NOMO-1 treated with DMSO at 0.1 percent for 48 hours (cell line): ENCODE measurements around the gene SELENOI.
A peak's percentile ranks its signal among the peaks of the same experiment; 100 is the strongest.
"Not testable (repeated sequence)": the region's sequence is repeated elsewhere in the genome, so short reads cannot be mapped to it uniquely, and the experiment has no call there.

Source experiments
- DNase-seq: peaks from one replicate; lab custom pipeline; 2025; ENCODE audit not compliant: unreplicated experiment; lab: John Stamatoyannopoulos, UW

Gene SELENOI

DNA sequence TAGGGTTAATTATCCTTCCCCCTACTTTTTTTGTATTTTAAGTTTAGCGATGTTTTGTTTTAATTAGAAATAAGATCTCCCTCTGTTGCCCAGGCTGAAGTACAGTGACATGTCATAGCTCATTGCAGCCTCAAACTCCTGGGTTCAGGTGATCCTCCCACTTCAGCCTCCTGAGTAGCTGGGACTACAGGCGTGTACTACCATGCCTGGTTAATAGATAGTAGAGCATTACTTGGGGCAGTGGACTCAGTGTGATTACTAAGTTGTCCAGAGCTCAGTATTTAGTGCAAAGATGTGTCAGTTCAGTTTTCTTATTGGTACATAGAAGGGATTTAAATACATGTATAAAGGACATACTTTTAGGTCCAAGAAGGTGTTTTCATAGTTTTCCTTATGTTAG is 10.2 kb downstream of the SELENOI start:
- DNase-seq, result no peak

DNA sequence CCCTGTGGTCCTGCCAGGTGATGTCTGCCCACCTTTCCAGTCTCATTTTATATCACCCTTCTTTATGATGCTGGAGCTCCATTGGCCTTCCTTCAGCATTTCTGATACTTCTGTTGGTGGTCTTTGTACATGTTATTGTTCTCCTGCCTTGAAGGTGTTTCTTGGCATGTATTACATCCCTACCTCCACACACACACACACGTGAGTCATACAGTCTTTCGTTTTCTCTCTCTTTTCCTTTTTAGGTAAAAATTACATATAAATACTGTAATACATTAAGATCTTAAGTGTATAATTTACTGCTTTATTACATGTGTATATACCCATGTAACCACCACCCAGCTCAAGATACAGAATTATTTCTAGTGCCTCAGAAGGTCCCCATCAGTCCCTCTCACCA is 10.8 kb downstream of the SELENOI start:
- DNase-seq, result no peak

- DNase-seq, result no peak
Observed at GRCh38 chr2:26359886-26360473, 14.0 kb downstream of the SELENOI start.

- no peak for DNase-seq
Observed at GRCh38 chr2:26363323-26363722, 17.4 kb downstream of the SELENOI start.

- no peak for DNase-seq
Observed at GRCh38 chr2:26363958-26364357, 18.0 kb downstream of the SELENOI start.

DNA sequence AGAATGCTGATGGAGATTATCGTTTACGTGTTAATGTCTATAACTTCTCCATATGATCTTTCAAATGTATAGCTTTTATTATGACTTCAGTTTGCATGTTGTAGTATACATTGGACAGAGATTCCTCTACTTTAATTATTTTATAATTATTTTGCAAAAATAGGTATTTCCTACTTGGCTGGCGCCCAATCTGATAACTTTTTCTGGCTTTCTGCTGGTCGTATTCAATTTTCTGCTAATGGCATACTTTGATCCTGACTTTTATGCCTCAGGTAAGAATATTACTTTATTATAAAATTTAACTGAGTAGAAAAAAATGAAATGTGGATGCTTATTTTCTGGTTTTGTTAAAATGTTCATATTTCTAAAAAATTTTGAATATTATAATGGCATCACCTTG is 18.7 kb downstream of the SELENOI start:
- no peak for DNase-seq

DNA sequence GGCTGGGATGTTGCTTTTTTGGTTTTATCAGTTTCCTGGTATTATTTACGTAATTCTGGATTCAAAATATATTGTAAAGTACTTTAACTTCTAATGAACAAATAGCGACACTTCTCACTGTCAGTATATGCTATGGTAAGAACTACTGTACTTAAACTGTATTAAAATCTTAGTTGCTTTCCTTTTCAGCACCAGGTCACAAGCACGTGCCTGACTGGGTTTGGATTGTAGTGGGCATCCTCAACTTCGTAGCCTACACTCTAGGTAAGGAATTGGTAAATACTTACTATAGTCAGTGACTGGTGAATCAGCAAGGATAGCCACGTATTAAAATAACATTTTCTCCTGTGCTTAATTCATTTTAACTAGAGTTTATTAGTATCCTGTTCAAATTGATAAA is 21.0 kb downstream of the SELENOI start:
- DNase-seq, result no peak

DNA sequence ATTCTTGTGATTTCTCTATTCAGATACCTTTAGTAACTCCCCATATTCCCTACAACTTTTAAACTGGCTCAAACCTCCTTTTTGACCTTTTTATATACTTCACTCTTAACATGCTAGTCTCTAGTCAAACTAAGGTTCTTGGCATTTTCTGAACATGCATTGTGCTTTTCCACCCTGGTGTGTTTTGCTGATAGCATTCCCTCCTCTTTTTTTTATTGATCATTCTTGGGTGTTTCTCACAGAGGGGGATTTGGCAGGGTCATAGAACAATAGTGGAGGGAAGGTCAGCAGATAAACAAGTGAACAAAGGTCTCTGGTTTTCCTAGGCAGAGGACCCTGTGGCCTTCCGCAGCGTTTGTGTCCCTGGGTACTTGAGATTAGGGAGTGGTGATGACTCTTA is 23.7 kb downstream of the SELENOI start:
- DNase-seq, result not testable (repeated sequence)

DNA sequence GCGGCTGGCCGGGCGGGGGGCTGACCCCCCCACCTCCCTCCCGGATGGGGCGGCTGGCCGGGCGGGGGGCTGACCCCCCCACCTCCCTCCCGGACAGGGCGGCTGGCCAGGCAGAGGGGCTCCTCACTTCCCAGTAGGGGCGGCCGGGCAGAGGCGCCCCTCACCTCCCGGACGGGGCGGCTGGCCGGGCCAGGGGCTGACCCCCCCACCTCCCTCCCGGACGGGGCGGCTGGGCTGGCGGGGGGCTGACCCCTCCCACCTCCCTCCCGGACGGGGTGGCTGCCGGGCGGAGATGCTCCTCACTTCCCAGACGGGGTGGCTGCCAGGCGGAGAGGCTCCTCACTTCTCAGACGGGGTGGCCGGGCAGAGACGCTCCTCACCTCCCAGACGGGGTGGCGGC is 25.0 kb downstream of the SELENOI start:
- not testable (repeated sequence) for DNase-seq

DNA sequence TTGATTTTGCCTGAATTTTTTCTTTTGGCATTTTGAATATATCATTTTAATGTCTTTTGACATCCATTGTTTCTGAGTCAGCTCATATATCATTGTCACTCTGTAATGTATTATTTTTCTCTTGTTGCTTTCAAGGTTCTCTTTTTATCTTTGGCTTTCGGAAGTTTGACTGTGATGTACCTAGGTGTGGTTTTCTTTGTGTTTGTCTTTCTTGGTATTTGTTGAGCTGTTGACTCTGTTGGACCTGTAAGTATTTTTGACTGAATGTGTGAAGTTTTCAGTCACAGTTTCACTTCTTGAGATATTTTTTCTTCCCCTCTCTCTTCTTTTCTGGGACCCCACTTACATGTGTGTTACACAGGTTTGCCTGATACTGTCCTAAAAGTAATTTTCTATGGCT is 30.9 kb downstream of the SELENOI start:
- DNase-seq, result no peak

- DNase-seq, result no peak
Observed at GRCh38 chr2:26380281-26380680, 34.3 kb downstream of the SELENOI start.

DNA sequence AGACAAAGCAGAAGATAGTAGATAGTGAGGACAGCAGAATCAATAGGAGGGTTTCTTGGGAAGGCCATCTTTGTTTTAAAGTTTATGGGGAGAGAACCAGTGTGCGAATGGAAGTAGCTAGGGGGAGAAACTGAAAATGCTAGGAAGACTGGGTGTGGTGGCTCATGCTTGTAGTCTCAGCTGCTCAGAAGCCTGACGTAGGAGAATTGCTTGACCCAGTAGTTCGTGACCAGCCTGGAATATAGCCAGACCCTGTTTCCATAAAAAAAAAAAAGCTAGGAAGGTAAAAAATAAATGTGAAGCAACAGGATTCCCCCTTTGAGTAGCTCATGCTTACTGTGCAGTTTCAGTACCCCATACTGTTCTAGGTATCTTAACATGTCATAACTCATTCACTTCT is 36.6 kb downstream of the SELENOI start:
- DNase-seq, result peak; percentile 3

- no peak for DNase-seq
Observed at GRCh38 chr2:26384183-26384582, 38.2 kb downstream of the SELENOI start.

- DNase-seq, result no peak
Observed at GRCh38 chr2:26384597-26384996, 38.7 kb downstream of the SELENOI start.

DNA sequence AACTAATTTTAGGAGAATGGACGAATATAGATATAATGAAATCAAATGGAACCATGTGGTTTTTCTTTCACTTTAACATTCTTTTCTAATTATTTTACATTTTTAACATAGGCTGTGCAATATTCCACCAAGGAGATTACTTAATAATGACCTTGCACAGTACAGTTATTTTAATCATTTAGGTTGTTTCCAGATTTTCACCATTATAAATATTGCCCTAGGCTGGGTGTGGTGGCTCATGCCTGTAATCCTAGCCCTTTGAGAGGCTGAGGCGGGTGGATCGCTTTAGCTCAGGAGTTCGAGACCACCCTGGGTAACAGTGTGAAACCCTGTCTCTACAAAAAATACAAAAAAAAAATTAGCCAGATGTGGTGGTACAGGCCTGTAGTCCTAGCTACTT is 41.2 kb downstream of the SELENOI start:
- no peak for DNase-seq

GRCh38 chr2:26394694-26395093 is 48.8 kb downstream of the SELENOI start:
- DNase-seq, result no peak

GRCh38 chr2:26395394-26395793 is 49.5 kb downstream of the SELENOI start:
- no peak for DNase-seq

DNA sequence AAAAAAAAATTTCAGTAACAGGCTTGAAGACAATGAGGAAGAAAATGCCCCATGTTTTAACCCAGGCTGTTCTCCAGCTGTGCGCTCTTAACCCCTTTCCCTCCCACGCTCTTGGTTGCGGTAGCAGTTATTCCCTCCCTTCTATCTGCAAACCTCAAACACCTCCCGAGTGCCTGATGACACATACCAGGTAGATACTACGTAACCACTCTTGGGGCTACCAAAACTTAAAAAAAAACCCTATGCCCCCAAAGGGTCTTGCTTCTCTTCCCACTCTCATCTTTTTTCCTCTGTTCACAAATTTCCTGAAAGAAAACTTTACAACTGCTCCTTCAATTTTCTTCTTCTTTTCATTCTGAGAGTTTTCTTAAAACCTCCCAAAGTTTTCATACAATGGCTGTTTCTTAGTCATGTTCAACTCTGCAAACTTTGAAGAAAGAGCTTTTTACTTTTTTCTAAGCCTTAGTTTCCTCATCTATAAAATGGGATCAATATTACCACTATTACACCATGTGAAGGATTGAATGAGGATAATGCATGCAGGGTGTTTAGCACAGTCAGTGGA is 50.9 kb downstream of the SELENOI start:
- no peak for DNase-seq

GRCh38 chr2:26399771-26400376 is 53.9 kb downstream of the SELENOI start:
- DNase-seq, result no peak

DNA sequence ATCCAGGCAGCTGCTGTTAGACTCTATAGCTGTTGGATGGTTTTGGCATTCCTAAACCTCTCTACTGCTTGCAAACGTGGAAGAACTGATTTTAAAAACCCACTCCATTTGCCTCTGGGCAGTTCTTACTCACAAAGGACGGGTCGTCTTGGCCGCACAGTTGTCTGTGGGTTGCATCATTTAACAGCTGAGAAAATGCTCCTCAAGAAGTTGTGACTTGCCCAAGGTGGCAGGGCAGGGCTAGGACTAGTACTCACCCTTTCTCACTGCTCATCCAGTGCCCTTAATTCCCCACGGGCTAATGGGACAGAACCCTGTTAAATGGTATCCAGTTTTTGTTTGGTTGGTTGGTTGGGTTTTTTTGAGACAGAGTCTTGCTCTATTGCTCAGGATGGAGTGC is 54.8 kb downstream of the SELENOI start:
- DNase-seq, result no peak

DNA sequence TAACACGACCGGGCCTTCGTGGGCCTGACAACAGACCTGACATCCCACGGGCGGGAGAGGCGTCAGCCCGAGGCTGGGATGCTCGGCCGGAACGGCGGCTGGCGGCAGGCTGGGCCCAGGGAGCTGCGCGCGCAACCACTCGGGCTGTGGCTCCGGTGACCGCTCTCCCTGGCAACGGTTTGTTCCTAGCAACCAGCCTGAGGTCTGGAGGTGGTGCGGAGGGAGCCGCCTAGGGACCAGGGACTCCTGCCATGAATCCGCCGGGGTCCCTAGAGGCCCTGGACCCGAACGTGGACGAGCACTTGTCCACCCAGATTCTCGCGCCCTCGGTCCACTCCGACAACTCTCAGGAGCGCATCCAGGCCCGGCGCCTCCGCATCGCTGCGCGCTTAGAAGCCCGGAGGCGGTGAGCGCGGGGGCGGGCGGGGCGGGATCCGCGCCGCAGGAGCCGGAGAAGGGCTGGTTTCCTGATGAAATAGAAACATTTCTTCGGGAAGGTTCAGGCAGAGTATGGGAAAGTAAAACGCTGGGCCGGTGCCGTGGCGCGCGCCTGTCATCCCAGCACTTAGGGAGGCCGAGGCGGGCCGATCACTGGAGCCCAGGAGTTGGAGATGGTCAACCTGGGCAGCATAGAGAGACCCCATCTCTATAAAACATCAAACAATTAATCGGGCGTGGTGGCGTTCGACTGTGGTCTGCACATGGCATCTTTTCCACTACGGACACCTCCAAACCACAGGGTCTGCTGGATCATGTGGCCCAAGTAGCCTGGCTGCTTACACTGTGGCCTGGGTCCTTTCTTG is 56.0 kb downstream of the SELENOI start, which contains the start of gene DRC1:
Gene DRC1, plus strand, starts transcription at position 182 of the 803 bp plus-strand sequence. Its CDS starts 70 bp downstream, at position 252.
- DNase-seq, result no peak

- no peak for DNase-seq
Observed at GRCh38 chr2:26407526-26407925, 61.6 kb downstream of the SELENOI start.
